Right atrium auricular region (tissue), 2 donors: ENCODE data around the gene CCL3. TPM values are rescaled to one million over a fixed set of nuclear protein-coding genes. Genes with fewer than 3 reads are reported as not detected.

ENCODE experiments used
- DNase-seq: peaks from one replicate; pipeline ENCODE4 v3.0.0-alpha.2; 2019; ENCODE audit warnings: low spot score
- H3K27ac ChIP-seq, 2 donors: fragments of 200-600 bp; sonication (generic); 1 replicate in 1 of 2; 2 replicates in 1 of 2; pipeline ENCODE4 v1.5.1; 2016 to 2019
- H3K27me3 ChIP-seq, 2 donors: fragments of 200-600 bp; sonication (generic); one replicate each; pipeline versions ENCODE4 v1.5.1 to v1.6.0; 2017 to 2019
- H3K36me3 ChIP-seq: fragments of 200-600 bp; sonication (generic); one replicate; pipeline ENCODE4 v1.5.1; 2016
- H3K4me1 ChIP-seq, 2 donors: fragments of 200-600 bp; sonication (generic); one replicate each; pipeline versions ENCODE4 v1.5.1 to v1.6.0; 2017 to 2019
- H3K4me3 ChIP-seq, 2 donors: fragments of 200-600 bp; sonication (generic); 1 replicate in 1 of 2; 2 replicates in 1 of 2; pipeline ENCODE4 v1.5.1; 2017 to 2019; ENCODE audit warnings: mild to moderate bottlenecking in 1 of 2, moderate library complexity in 1 of 2
- H3K9me3 ChIP-seq, 2 donors: fragments of 200-600 bp; sonication (generic); one replicate each; pipeline ENCODE4 v1.5.1; 2019
- total RNA-seq, 2 donors: library from RNA; depleted of rRNA; stranded (reverse); fragments of >200 nt; gene quantifications; one replicate each; pipeline ENCODE4 v1.1.0, GENCODE V29; 2016
- TF ChIP-seq, protein P1 (sequence below), 2 donors: fragments of 200-600 bp; sonication (generic); IDR thresholded peaks; one replicate each; pipeline ENCODE4 v1.5.1; 2019; ENCODE audit warnings: antibody characterized with exemption in 2 of 2

Gene CCL3
- total RNA-seq = 1 to 10 TPM; 1.0 to 2.0 TPM

DNA sequence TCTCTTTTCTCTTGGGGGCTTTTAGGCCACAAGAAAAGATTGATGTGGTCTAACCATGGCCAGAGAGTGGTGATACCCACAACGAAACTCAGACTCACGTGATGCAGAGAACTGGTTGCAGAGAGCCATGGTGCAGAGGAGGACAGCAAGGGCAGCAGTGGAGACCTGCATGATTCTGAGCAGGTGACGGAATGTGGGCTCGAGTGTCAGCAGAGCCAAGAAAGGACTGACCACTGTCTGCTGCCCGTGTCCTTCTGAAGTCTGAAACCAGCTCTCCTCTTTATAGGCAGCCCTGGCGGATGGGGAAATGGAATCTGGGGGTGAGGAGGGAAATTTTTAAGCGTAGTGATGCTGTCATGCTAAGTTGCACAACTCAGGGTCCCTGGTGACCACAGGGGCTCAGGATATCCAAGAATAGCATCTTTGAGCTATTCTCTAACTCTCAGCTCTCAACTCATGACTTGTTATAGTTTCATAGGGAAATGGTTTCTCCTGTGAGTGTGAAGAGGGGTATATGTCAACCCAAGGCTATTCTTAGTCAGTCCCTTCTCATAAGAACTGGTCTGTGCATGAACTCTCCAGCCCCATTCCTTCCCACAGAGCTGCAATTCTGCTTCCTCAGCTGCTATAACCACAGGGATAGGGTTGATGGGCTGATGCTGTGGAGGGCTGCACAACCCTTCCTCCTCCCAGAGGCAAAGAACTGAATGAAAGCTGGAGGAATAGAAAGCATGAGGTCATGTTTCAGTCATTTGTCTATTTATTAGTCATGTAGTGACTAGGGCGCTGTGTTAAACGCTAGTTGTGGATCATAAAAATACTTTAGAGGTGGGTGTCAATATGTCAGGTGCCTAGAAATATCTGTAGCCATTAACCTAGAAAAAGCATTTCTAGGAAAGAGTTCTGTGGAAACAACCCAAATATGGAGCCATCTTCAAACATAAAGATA lies at the start of gene CCL3:
Gene CCL3 (minus strand): TSS at position 256 of the 949 bp plus-strand sequence. CDS start 85 bp downstream, at position 171.
- no peak for DNase-seq
- H3K4me1 ChIP-seq = no peaks in the 10 kb centered on the region
- TF ChIP-seq, protein P1, sequence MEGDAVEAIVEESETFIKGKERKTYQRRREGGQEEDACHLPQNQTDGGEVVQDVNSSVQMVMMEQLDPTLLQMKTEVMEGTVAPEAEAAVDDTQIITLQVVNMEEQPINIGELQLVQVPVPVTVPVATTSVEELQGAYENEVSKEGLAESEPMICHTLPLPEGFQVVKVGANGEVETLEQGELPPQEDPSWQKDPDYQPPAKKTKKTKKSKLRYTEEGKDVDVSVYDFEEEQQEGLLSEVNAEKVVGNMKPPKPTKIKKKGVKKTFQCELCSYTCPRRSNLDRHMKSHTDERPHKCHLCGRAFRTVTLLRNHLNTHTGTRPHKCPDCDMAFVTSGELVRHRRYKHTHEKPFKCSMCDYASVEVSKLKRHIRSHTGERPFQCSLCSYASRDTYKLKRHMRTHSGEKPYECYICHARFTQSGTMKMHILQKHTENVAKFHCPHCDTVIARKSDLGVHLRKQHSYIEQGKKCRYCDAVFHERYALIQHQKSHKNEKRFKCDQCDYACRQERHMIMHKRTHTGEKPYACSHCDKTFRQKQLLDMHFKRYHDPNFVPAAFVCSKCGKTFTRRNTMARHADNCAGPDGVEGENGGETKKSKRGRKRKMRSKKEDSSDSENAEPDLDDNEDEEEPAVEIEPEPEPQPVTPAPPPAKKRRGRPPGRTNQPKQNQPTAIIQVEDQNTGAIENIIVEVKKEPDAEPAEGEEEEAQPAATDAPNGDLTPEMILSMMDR (IDR thresholded peaks at IDR 0.05) = no peak
- H3K27ac ChIP-seq = no peak within 1 kb of the TSS
- H3K36me3 ChIP-seq = no peaks in the 10 kb centered on the region
- H3K9me3 ChIP-seq = no peaks in the 10 kb centered on the region
- no peaks in the 10 kb centered on the region for H3K27me3 ChIP-seq
- H3K4me3 ChIP-seq = no peak within 1 kb of the TSS

DNA sequence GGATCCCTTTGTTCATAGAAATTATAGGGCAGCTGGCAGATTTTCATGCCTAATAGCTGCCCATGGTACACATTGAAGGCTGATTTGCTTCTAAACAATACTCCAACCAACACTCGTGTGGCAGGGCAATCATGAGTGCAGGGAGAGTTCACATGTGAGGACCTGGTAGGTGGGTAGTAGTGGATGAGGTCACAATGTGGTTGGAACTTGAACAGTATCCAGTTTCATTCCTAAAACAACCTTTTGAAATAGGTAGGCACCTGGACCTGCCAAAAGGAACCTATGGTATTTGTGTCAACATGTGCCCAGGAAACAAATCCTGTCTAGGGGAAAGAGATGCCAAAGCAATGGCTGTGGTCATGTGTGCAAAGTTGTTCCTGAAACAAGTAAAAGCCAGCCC lies 46.5 kb upstream of the CCL3 start:
- DNase-seq = no peak
- H3K36me3 ChIP-seq = no peaks in the 10 kb centered on the region
- no peaks in the 10 kb centered on the region for H3K27me3 ChIP-seq
- H3K4me1 ChIP-seq = no peaks in the 10 kb centered on the region
- TF ChIP-seq, protein P1 (IDR thresholded peaks at IDR 0.05) = no peak
- no peak overlapping the region for H3K27ac ChIP-seq
- H3K4me3 ChIP-seq = no peak overlapping the region
- no peaks in the 10 kb centered on the region for H3K9me3 ChIP-seq

DNA sequence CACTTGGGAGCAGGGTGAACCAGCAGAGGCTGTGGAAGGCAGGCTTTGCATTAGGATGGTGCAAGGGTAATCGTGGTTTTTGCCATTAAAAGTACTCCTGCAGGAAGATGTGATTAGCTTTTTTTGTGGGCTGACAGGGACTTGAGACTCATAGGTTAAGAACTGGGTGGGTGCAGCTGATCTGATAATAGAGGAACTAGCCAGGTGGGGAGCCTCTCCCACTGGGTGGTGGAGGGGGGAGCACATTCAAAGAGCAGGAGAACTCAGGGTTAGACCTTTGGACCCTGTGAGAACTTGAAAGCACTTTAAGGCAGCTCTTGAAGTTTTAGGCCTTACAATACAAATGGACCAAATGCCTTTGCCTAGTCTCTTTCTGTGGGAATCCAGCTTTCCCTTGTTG lies 46.1 kb upstream of the CCL3 start:
- DNase-seq = no peak
- Histone ChIP-seq H3K27me3 (no peaks in the 10 kb centered on the region), H3K4me3 (no peak overlapping the region), H3K27ac (no peak overlapping the region), H3K9me3 (no peaks in the 10 kb centered on the region), H3K36me3 (no peaks in the 10 kb centered on the region), H3K4me1 (no peaks in the 10 kb centered on the region)
- TF ChIP-seq, protein P1 (IDR thresholded peaks at IDR 0.05) = no peak

DNA sequence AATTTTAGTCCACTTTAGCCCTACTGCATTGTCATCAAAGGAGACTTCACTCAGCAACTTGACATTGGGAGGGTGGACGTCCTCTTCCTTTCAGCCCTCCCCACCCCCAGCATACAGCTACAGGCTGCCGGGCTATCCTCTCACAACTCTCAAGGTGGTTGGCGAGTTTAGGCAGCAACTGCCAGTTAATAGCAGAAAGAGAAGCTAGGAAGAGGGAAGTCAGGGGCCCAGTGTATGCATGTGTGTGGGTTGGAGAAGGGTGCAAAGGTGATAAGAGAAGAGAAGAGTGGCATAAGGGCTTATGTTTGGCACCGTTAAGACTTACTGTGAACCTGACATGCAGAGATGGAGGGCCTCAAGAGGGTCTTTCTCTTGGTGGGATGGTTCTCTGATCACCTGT lies 45.5 kb upstream of the CCL3 start:
- Histone ChIP-seq H3K36me3 (no peaks in the 10 kb centered on the region), H3K27me3 (no peaks in the 10 kb centered on the region), H3K4me3 (no peak overlapping the region), H3K4me1 (no peaks in the 10 kb centered on the region), H3K27ac (no peak overlapping the region), H3K9me3 (no peaks in the 10 kb centered on the region)
- no peak for DNase-seq
- TF ChIP-seq, protein P1 (IDR thresholded peaks at IDR 0.05) = no peak

- H3K36me3 ChIP-seq = no peaks in the 10 kb centered on the region
- DNase-seq = no peak
- TF ChIP-seq, protein P1 (IDR thresholded peaks at IDR 0.05) = no peak
- H3K27ac ChIP-seq = no peak overlapping the region
- no peak overlapping the region for H3K4me3 ChIP-seq
- no peaks in the 10 kb centered on the region for H3K4me1 ChIP-seq
- H3K27me3 ChIP-seq = no peaks in the 10 kb centered on the region
- no peaks in the 10 kb centered on the region for H3K9me3 ChIP-seq
Measured at GRCh38 chr17:36133602-36134236, 43.8 kb upstream of the CCL3 start.
